Fibroblast of lung (primary cell): ENCODE measurements around the gene TESK2. TPM values are rescaled to one million over a fixed set of nuclear protein-coding genes. Genes with fewer than 3 reads are reported as not detected.

Source experiments
- DNase-seq, 2 donors: peaks; one replicate each; pipeline versions ENCODE4 v3.0.0 to v3.0.0-alpha.2; 2010; ENCODE audit warnings: low read depth in 2 of 2
- H2AFZ ChIP-seq: 2 replicates; pipeline ENCODE4 v1.5.1; 2012; ENCODE audit warnings: low read length, control low read depth, inconsistent platforms
- H3K27ac ChIP-seq: 2 replicates; pipeline ENCODE4 v1.5.1; 2011; ENCODE audit warnings: low read length, control low read depth; ENCODE audit not compliant: insufficient read depth
- H3K27me3 ChIP-seq: 2 replicates; pipeline ENCODE4 v1.5.1; 2011; ENCODE audit warnings: mild to moderate bottlenecking, low read length; ENCODE audit not compliant: control insufficient read depth, insufficient read depth
- H3K36me3 ChIP-seq: 2 replicates; pipeline ENCODE4 v1.5.1; 2011; ENCODE audit warnings: low read length; ENCODE audit not compliant: control insufficient read depth, insufficient read depth
- H3K4me1 ChIP-seq: 2 replicates; pipeline ENCODE4 v1.5.1; 2011; ENCODE audit warnings: low read length; ENCODE audit not compliant: control insufficient read depth, insufficient read depth; ENCODE audit errors: extremely low read depth
- H3K4me2 ChIP-seq: 2 replicates; pipeline ENCODE4 v1.5.1; 2011; ENCODE audit warnings: low read length, control low read depth; ENCODE audit not compliant: insufficient read depth; ENCODE audit errors: extremely low read depth
- H3K4me3 ChIP-seq, 4 experiments: fragments of 200-600 bp in 1 of 4; sonication (generic) in 1 of 4; replicated peaks in 1 of 4; 2 replicates each; pipeline ENCODE4 v1.5.1; 2011 to 2016; ENCODE audit warnings: low read length in 4 of 4, low read depth in 3 of 4, mild to moderate bottlenecking in 3 of 4, control low read depth in 2 of 4, inconsistent platforms in 1 of 4, mixed read lengths in 1 of 4; ENCODE audit not compliant: insufficient read depth in 1 of 4; ENCODE audit errors: control extremely low read depth in 1 of 4
- H3K79me2 ChIP-seq: 2 replicates; pipeline ENCODE4 v1.5.1; 2012; ENCODE audit warnings: mild to moderate bottlenecking, low read length, inconsistent platforms; ENCODE audit not compliant: control insufficient read depth, insufficient read depth
- H3K9ac ChIP-seq: 2 replicates; pipeline ENCODE4 v1.5.1; 2011; ENCODE audit warnings: mild to moderate bottlenecking, low read length, control low read depth; ENCODE audit not compliant: insufficient read depth
- H3K9me3 ChIP-seq: 2 replicates; pipeline ENCODE4 v1.5.1; 2012; ENCODE audit warnings: low read depth, low read length; ENCODE audit not compliant: control insufficient read depth, insufficient read depth
- H4K20me1 ChIP-seq: 2 replicates; pipeline ENCODE4 v1.5.1; 2011; ENCODE audit warnings: low read length; ENCODE audit not compliant: control insufficient read depth, insufficient read depth; ENCODE audit errors: extremely low read depth
- CTCF ChIP-seq, 2 donors: IDR thresholded peaks in 1 of 2; conservative IDR thresholded peaks in 1 of 2; 1 replicate in 1 of 2; 2 replicates in 1 of 2; pipeline ENCODE4 v1.5.1; 2011 to 2012; ENCODE audit warnings: low read length in 2 of 2, control low read depth in 1 of 2, inconsistent platforms in 1 of 2, low read depth in 1 of 2, mild to moderate bottlenecking in 1 of 2
- EZH2 ChIP-seq: IDR thresholded peaks from 2 replicates; pipeline ENCODE4 v1.5.1; 2012; ENCODE audit warnings: low read length, control low read depth, mild to moderate bottlenecking; ENCODE audit errors: missing control alignments
- polyA plus RNA-seq, 2 donors: library from polyadenylated mRNA; depleted of rRNA in 1 of 2; stranded (reverse) in 1 of 2; unstranded in 1 of 2; fragments of >200 nt; gene quantifications; 2 replicates each; pipeline ENCODE4 v1.2.1, GENCODE V29; 2011 to 2012; ENCODE audit warnings: missing spikeins in 1 of 2
- total RNA-seq: library from RNA; depleted of rRNA; stranded (reverse); fragments of >200 nt; gene quantifications from 2 replicates; pipeline ENCODE4 v1.2.1, GENCODE V29; 2014

Gene TESK2
- total and polyA plus RNA-seq, 2 donors (not counting 1 experiment from before 2014, with no cell fraction given): 1.7 to 4.3 TPM

GRCh38 chr1:45403298-45403697 is 87.7 kb downstream of the TESK2 start:
- no peaks in the 10 kb centered on the region for H3K9me3 ChIP-seq
- no peak for DNase-seq
- no peaks in the 10 kb centered on the region for H3K4me1 ChIP-seq
- TF ChIP-seq EZH2: no peak
- TF ChIP-seq CTCF (conservative IDR thresholded peaks at IDR 0.05 in 1 of 2, IDR thresholded peaks at IDR 0.05 in 1 of 2; ENCODE audit: low read depth in 1 of 2, low read length in 2 of 2): no peak
- H3K36me3 ChIP-seq: no peaks in the 10 kb centered on the region
- H3K4me3 ChIP-seq: no peak overlapping the region
- no peak overlapping the region for H3K27ac ChIP-seq
- H3K79me2 ChIP-seq: no peaks in the 10 kb centered on the region
- no peak overlapping the region for H3K4me2 ChIP-seq
- H4K20me1 ChIP-seq: no peaks in the 10 kb centered on the region
- H3K9ac ChIP-seq: no peak overlapping the region
- no peak overlapping the region for H2AFZ ChIP-seq
- no peaks in the 10 kb centered on the region for H3K27me3 ChIP-seq

GRCh38 chr1:45401524-45401923 is 89.4 kb downstream of the TESK2 start:
- H4K20me1 ChIP-seq: no peaks in the 10 kb centered on the region
- no peak overlapping the region for H3K4me2 ChIP-seq
- no peak overlapping the region for H3K9ac ChIP-seq
- H2AFZ ChIP-seq: no peak overlapping the region
- no peak overlapping the region for H3K4me3 ChIP-seq
- no peaks in the 10 kb centered on the region for H3K36me3 ChIP-seq
- H3K4me1 ChIP-seq: no peaks in the 10 kb centered on the region
- no peaks in the 10 kb centered on the region for H3K79me2 ChIP-seq
- H3K27me3 ChIP-seq: no peaks in the 10 kb centered on the region
- no peak overlapping the region for H3K27ac ChIP-seq
- H3K9me3 ChIP-seq: no peaks in the 10 kb centered on the region
- no peak for TF ChIP-seq EZH2
- DNase-seq: no peak

- Histone ChIP-seq H3K4me1 (no peaks in the 10 kb centered on the region), H3K4me3 (no peak overlapping the region), H3K9ac (no peak overlapping the region), H3K9me3 (no peaks in the 10 kb centered on the region), H3K79me2 (no peaks in the 10 kb centered on the region), H2AFZ (no peak overlapping the region), H4K20me1 (no peaks in the 10 kb centered on the region), H3K36me3 (no peaks in the 10 kb centered on the region), H3K4me2 (no peak overlapping the region), H3K27ac (no peak overlapping the region), H3K27me3 (no peaks in the 10 kb centered on the region)
- DNase-seq: no peak
- no peak for TF ChIP-seq EZH2
- TF ChIP-seq CTCF (conservative IDR thresholded peaks at IDR 0.05 in 1 of 2, IDR thresholded peaks at IDR 0.05 in 1 of 2; ENCODE audit: low read depth in 1 of 2, low read length in 2 of 2): no peak
These were observed 90.9 kb downstream of the TESK2 start for GRCh38 chr1:45400049-45400448.

- Histone ChIP-seq H3K9me3 (no peaks in the 10 kb centered on the region), H3K79me2 (no peaks in the 10 kb centered on the region), H3K4me2 (no peak overlapping the region), H3K27ac (no peak overlapping the region), H3K9ac (no peak overlapping the region), H3K4me1 (no peaks in the 10 kb centered on the region), H2AFZ (no peak overlapping the region), H3K27me3 (no peaks in the 10 kb centered on the region), H4K20me1 (no peaks in the 10 kb centered on the region), H3K4me3 (no peak overlapping the region), H3K36me3 (no peaks in the 10 kb centered on the region)
- TF ChIP-seq EZH2 (no peak), CTCF (conservative IDR thresholded peaks at IDR 0.05 in 1 of 2, IDR thresholded peaks at IDR 0.05 in 1 of 2; ENCODE audit: low read depth in 1 of 2, low read length in 2 of 2) (no peak)
- DNase-seq: no peak
These were observed 93.7 kb downstream of the TESK2 start for GRCh38 chr1:45397285-45397684.
